ENCODE results near the gene PTPRCAP.

The PTPRCAP gene

GRCh38 chr11:67441098-67441563, 3.6 kb upstream of the PTPRCAP start:
- Histone ChIP-seq H3K9me3 (no peaks in the 10 kb centered on the region), H3K4me1 (peaks cover 4% of the 10 kb centered on the region; the same call in 1 of the 2 replicates), H3K36me3 (replicated peaks) (peaks cover 30% of the 10 kb centered on the region), H3K4me3 (no peak overlapping the region), H3K27me3 (ENCODE audit: low read depth) (no peaks in the 10 kb centered on the region)
- in situ Hi-C loops (cut with MboI; ENCODE audit: low sequenced_read_pairs), result no loop called here
- DNase-seq (ENCODE audit: low spot score in 2 of 2), result no peak

- DNase-seq (ENCODE audit: low spot score in 2 of 2), result no peak
- H3K36me3 ChIP-seq (replicated peaks), result peaks cover 36% of the 10 kb centered on the region
- in situ Hi-C loops (cut with MboI; ENCODE audit: low sequenced_read_pairs), result no loop called here
- H3K9me3 ChIP-seq, result no peaks in the 10 kb centered on the region
- peaks cover 4% of the 10 kb centered on the region; the same call in 1 of the 2 replicates for H3K4me1 ChIP-seq
- H3K27me3 ChIP-seq (ENCODE audit: low read depth), result no peaks in the 10 kb centered on the region
- no peak overlapping the region for H3K4me3 ChIP-seq
Observed at GRCh38 chr11:67440229-67441097, 3.0 kb upstream of the PTPRCAP start.

GRCh38 chr11:67439321-67440228, 2.1 kb upstream of the PTPRCAP start:
- Histone ChIP-seq H3K36me3 (replicated peaks) (peaks cover 45% of the 10 kb centered on the region), H3K27me3 (ENCODE audit: low read depth) (no peaks in the 10 kb centered on the region), H3K4me1 (peaks cover 4% of the 10 kb centered on the region; the same call in 1 of the 2 replicates), H3K9me3 (no peaks in the 10 kb centered on the region), H3K4me3 (no peak overlapping the region)
- in situ Hi-C loops (cut with MboI; ENCODE audit: low sequenced_read_pairs), result no loop called here
- no peak for DNase-seq (ENCODE audit: low spot score in 2 of 2)

GRCh38 chr11:67438158-67438902, 848 bp upstream of the PTPRCAP start:
- Histone ChIP-seq H3K27me3 (ENCODE audit: low read depth) (no peaks in the 10 kb centered on the region), H3K4me1 (no peaks in the 10 kb centered on the region), H3K36me3 (replicated peaks) (peaks cover 55% of the 10 kb centered on the region), H3K9me3 (no peaks in the 10 kb centered on the region), H3K4me3 (no peak overlapping the region)
- in situ Hi-C loops (cut with MboI; ENCODE audit: low sequenced_read_pairs), result no loop called here
- DNase-seq (ENCODE audit: low spot score in 2 of 2), result no peak

GRCh38 chr11:67437809-67438157, 301 bp upstream of the PTPRCAP start:
- no peak for DNase-seq (ENCODE audit: low spot score in 2 of 2)
- H3K4me3 ChIP-seq, result no peak overlapping the region
- no peaks in the 10 kb centered on the region for H3K4me1 ChIP-seq
- no peaks in the 10 kb centered on the region for H3K27me3 ChIP-seq (ENCODE audit: low read depth)
- in situ Hi-C loops (cut with MboI; ENCODE audit: low sequenced_read_pairs), result no loop called here
- peaks cover 60% of the 10 kb centered on the region for H3K36me3 ChIP-seq (replicated peaks)
- H3K9me3 ChIP-seq, result no peaks in the 10 kb centered on the region

GRCh38 chr11:67436459-67437081, 912 bp downstream of the PTPRCAP start:
- peak in 1 of 2 experiments; percentile 57 for DNase-seq (ENCODE audit: low spot score in 2 of 2)
- Histone ChIP-seq H3K4me1 (no peaks in the 10 kb centered on the region), H3K4me3 (no peak overlapping the region), H3K9me3 (no peaks in the 10 kb centered on the region), H3K36me3 (replicated peaks) (peaks cover 68% of the 10 kb centered on the region), H3K27me3 (ENCODE audit: low read depth) (no peaks in the 10 kb centered on the region)
- in situ Hi-C loops (cut with MboI; ENCODE audit: low sequenced_read_pairs), result no loop called here

GRCh38 chr11:67435727-67436458, 1.6 kb downstream of the PTPRCAP start:
- no peaks in the 10 kb centered on the region for H3K4me1 ChIP-seq
- H3K4me3 ChIP-seq, result no peak overlapping the region
- no peak for DNase-seq (ENCODE audit: low spot score in 2 of 2)
- no peaks in the 10 kb centered on the region for H3K27me3 ChIP-seq (ENCODE audit: low read depth)
- H3K9me3 ChIP-seq, result no peaks in the 10 kb centered on the region
- H3K36me3 ChIP-seq (replicated peaks), result peaks cover 70% of the 10 kb centered on the region
- in situ Hi-C loops (cut with MboI; ENCODE audit: low sequenced_read_pairs), result no loop called here

GRCh38 chr11:67435031-67435726, 2.3 kb downstream of the PTPRCAP start:
- H3K4me1 ChIP-seq, result no peaks in the 10 kb centered on the region
- DNase-seq (ENCODE audit: low spot score in 2 of 2), result no peak
- H3K36me3 ChIP-seq (replicated peaks), result peaks cover 68% of the 10 kb centered on the region
- H3K27me3 ChIP-seq (ENCODE audit: low read depth), result no peaks in the 10 kb centered on the region
- H3K9me3 ChIP-seq, result no peaks in the 10 kb centered on the region
- H3K4me3 ChIP-seq, result no peak overlapping the region
- in situ Hi-C loops (cut with MboI; ENCODE audit: low sequenced_read_pairs), result no loop called here

- in situ Hi-C loops (cut with MboI; ENCODE audit: low sequenced_read_pairs), result no loop called here
- no peak for DNase-seq (ENCODE audit: low spot score in 2 of 2)
- peaks cover under 1% of the 10 kb centered on the region for H3K4me1 ChIP-seq
Observed at GRCh38 chr11:67434395-67434881, 3.0 kb downstream of the PTPRCAP start.

GRCh38 chr11:67433536-67434394, 3.7 kb downstream of the PTPRCAP start:
- Histone ChIP-seq H3K4me3 (no peak overlapping the region), H3K4me1 (peaks cover 5% of the 10 kb centered on the region), H3K36me3 (replicated peaks) (peaks cover 66% of the 10 kb centered on the region), H3K9me3 (no peaks in the 10 kb centered on the region), H3K27me3 (ENCODE audit: low read depth) (no peaks in the 10 kb centered on the region)
- DNase-seq (ENCODE audit: low spot score in 2 of 2), result no peak
- in situ Hi-C loops (cut with MboI; ENCODE audit: low sequenced_read_pairs), result no loop called here

More at GRCh38 chr11:67434395-67434881, 3.0 kb downstream of the PTPRCAP start:
- H3K4me3 ChIP-seq, result no peak overlapping the region
- H3K36me3 ChIP-seq (replicated peaks), result peaks cover 64% of the 10 kb centered on the region
- H3K27me3 ChIP-seq (ENCODE audit: low read depth), result no peaks in the 10 kb centered on the region
- no peaks in the 10 kb centered on the region for H3K9me3 ChIP-seq

GRCh38 chr11:67432655-67433349, 4.7 kb downstream of the PTPRCAP start:
- Histone ChIP-seq H3K4me1 (peaks cover 6% of the 10 kb centered on the region), H3K36me3 (replicated peaks) (peaks cover 63% of the 10 kb centered on the region), H3K9me3 (no peaks in the 10 kb centered on the region), H3K27me3 (ENCODE audit: low read depth) (no peaks in the 10 kb centered on the region), H3K4me3 (no peak overlapping the region)
- no peak for DNase-seq (ENCODE audit: low spot score in 2 of 2)
- in situ Hi-C loops (cut with MboI; ENCODE audit: low sequenced_read_pairs), result no loop called here
